BLaER1 treated with 17β-estradiol and CSF1 and Interleukin-3, amounts not matched to agents 10 nM and 100 nM (cell line): Measurements from ENCODE around the gene LAMTOR2.
A peak's percentile ranks its signal among the peaks of the same experiment; 100 is the strongest.

Source experiments
- H3K27ac ChIP-seq, 11 experiments: shearing (Covaris generic); formaldehyde crosslinking; 2 replicates each; pipeline ENCODE4 v1.8.1; 2022
- H3K27me3 ChIP-seq, 11 experiments: shearing (Covaris generic); formaldehyde crosslinking; 2 replicates each; pipeline ENCODE4 v1.8.1; 2022
- H3K36me3 ChIP-seq, 11 experiments: shearing (Covaris generic); formaldehyde crosslinking; 2 replicates each; pipeline ENCODE4 v1.8.1; 2022
- H3K4me1 ChIP-seq, 10 experiments: shearing (Covaris generic); formaldehyde crosslinking; 2 replicates each; pipeline ENCODE4 v1.8.1; 2022
- H3K4me2 ChIP-seq, 11 experiments: shearing (Covaris generic); formaldehyde crosslinking; 2 replicates each; pipeline ENCODE4 v1.8.1; 2022
- H3K4me3 ChIP-seq, 10 experiments: shearing (Covaris generic); formaldehyde crosslinking; 2 replicates each; pipeline ENCODE4 v1.8.1; 2022
- H3K9ac ChIP-seq, 11 experiments: shearing (Covaris generic); formaldehyde crosslinking; 2 replicates each; pipeline ENCODE4 v1.8.1; 2022
- H3K9me3 ChIP-seq, 11 experiments: shearing (Covaris generic); formaldehyde crosslinking; replicated peaks in 1 of 11; 2 replicates each; pipeline ENCODE4 v1.8.1; 2022
- H4K20me1 ChIP-seq, 11 experiments: shearing (Covaris generic); formaldehyde crosslinking; 2 replicates each; pipeline ENCODE4 v1.8.1; 2022
- Cebpa-rat ChIP-seq, 11 experiments: shearing (Covaris generic); IDR thresholded peaks; 2 replicates each; pipeline ENCODE4 v1.8.1; 2022

The LAMTOR2 gene

DNA sequence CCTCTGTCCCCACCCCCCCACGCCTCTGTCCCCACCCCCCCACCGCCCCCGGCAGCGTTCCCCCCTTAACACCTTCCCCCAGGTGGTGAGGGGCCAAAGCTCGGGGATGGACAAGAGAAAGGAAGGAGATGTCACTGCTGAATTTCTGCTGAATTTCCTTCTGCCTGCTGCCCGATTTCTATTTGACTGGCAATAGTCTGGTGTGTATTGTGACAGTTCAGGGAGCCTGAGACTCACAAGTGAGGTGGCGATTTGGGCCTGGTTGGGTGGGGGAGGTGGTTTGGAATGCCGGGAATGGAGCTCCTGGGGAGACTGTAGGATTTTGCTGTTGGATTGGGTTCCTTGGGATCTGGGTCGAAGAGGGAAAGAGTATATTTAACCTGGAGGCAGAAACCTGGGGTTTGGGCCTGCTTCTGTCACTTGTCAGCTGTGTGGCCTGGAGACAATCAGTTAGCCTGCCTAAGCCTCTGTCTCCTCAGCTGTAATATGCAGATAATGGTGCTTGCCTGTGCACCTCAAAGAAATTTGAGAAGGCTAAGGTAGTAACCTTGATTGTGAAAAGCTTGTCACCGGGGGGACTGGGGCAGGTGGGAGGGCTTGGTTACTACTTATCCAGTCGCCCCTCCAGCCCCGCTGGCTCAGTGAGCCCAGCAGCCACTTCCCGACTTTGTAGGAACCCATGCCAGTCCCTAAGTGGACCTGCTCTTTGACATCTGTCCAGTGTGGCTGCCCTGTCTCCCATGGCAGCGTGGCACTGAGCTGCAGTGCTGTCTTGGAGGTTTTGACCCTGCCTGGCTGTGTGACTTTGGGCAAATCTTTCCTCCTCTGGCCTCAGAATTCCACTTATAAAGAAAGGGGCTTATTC is 52.3 kb downstream of the LAMTOR2 start:
- peak overlapping the region in 5 of 11 experiments; percentile 43 to 84 (median 77); a peak in 9 of 22 replicates for H3K9ac ChIP-seq
- H4K20me1 ChIP-seq = 0 out of 22 replicates have a peak, but pooled peaks cover 0 to under 1% (median 0%) of the 10 kb centered on the region in 11 experiments
- TF ChIP-seq Cebpa-rat (IDR thresholded peaks at IDR 0.05) = no peak
- no peak overlapping the region for H3K4me3 ChIP-seq
- H3K27ac ChIP-seq = peak overlapping the region in 5 of 11 experiments; percentile 5 to 97 (median 85); a peak in 10 of 22 replicates
- peaks cover 42 to 64% (median 51%) of the 10 kb centered on the region in 10 experiments for H3K4me1 ChIP-seq
- peak overlapping the region in 8 of 11 experiments; percentile 28 to 90 (median 57); a peak in 12 of 22 replicates for H3K4me2 ChIP-seq
- no peaks in the 10 kb centered on the region for H3K36me3 ChIP-seq
- peaks cover 4 to 7% (median 6%) of the 10 kb centered on the region in 11 experiments; a peak in 20 of 22 replicates for H3K27me3 ChIP-seq
- no peaks in the 10 kb centered on the region for H3K9me3 ChIP-seq

DNA sequence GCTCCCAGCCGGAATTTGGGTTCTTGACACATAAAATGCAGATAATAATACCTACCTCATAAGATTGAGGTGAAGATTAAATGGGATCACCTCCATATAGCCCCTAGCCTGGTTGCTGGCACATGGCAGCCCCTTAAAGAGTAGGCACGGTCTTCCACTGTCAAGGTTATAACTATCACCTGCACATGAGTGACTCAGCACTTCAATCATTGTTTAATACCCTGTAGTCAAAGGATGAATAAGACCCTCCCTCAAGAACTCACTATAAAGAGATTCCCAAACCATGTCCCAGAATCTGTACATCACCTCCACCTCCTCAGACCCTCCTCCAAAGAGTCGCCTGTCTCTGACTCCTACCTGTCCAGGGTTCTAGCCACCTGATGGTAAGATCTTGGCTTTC is 53.5 kb downstream of the LAMTOR2 start:
- Histone ChIP-seq H3K4me1 (peaks cover 33 to 63% (median 39%) of the 10 kb centered on the region in 10 experiments), H3K4me2 (peak overlapping the region in 2 of 11 experiments; percentile 30 to 31; a peak in 2 of 22 replicates), H3K9me3 (no peaks in the 10 kb centered on the region), H3K9ac (no peak overlapping the region), H3K4me3 (no peak overlapping the region), H3K27me3 (peaks cover 14 to 19% (median 18%) of the 10 kb centered on the region in 11 experiments; a peak in 21 of 22 replicates), H3K36me3 (no peaks in the 10 kb centered on the region), H3K27ac (no peak overlapping the region), H4K20me1 (peaks cover 0 to 8% (median 0%) of the 10 kb centered on the region in 11 experiments; a peak in 1 of 22 replicates)
- no peak for TF ChIP-seq Cebpa-rat (IDR thresholded peaks at IDR 0.05)
